HG03097 (cell line): ENCODE measurements around the gene NBPF11.
"Not testable (repeated sequence)": the region's sequence is repeated elsewhere in the genome, so short reads cannot be mapped to it uniquely, and the experiment has no call there.

ENCODE experiments used
- ATAC-seq: cut with Tn5 transposase; IDR thresholded peaks from one replicate; pipeline ENCODE4 v1.9.1; 2021; ENCODE audit not compliant: unreplicated experiment, low FRiP score

Gene NBPF11

DNA sequence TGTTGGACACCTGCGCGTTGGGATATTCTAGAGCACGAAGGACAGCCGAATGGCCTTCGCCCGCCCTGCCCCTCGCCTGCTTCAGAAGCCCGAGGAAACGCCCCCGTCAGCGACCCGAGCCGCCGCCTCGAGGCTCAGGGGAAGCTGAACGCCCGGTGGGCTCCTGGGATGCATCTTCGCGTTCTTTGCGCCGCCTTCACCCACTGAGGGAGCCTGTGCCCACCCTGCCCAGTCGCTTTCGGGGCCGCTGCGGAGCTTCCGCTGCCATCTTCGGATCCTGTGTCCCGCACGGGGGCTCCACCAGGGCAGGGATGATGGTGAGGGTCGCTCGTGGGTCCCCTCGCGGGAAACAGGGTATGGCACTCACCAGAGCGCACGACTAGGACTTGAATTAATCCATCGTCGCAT, 91.8 kb downstream of the NBPF11 start:
- ATAC-seq = not testable (repeated sequence)

- not testable (repeated sequence) for ATAC-seq
Measured at GRCh38 chr1:148057384-148057783, 94.7 kb downstream of the NBPF11 start.
